IMR-90 (cell line): ENCODE measurements around the gene CDH23.

ENCODE experiments used
- CHD1 ChIP-seq: IDR thresholded peaks from 2 replicates; pipeline ENCODE4 v1.6.1; 2012; ENCODE audit warnings: low read depth, low read length, improper control_type of control experiment
- POLR2A ChIP-seq: IDR thresholded peaks from 2 replicates; pipeline ENCODE4 v1.6.1; 2012; ENCODE audit warnings: mild to moderate bottlenecking, low read depth, low read length
- RCOR1 ChIP-seq: IDR thresholded peaks from 2 replicates; pipeline ENCODE4 v1.6.1; 2012; ENCODE audit warnings: mild to moderate bottlenecking, low read length, improper control_type of control experiment; ENCODE audit not compliant: insufficient replicate concordance
- TF ChIP-seq, protein P1 (sequence below): conservative IDR thresholded peaks from 2 replicates; pipeline ENCODE4 v1.5.1; 2012; ENCODE audit warnings: mild to moderate bottlenecking, low read depth, low read length, improper control_type of control experiment

DNA sequence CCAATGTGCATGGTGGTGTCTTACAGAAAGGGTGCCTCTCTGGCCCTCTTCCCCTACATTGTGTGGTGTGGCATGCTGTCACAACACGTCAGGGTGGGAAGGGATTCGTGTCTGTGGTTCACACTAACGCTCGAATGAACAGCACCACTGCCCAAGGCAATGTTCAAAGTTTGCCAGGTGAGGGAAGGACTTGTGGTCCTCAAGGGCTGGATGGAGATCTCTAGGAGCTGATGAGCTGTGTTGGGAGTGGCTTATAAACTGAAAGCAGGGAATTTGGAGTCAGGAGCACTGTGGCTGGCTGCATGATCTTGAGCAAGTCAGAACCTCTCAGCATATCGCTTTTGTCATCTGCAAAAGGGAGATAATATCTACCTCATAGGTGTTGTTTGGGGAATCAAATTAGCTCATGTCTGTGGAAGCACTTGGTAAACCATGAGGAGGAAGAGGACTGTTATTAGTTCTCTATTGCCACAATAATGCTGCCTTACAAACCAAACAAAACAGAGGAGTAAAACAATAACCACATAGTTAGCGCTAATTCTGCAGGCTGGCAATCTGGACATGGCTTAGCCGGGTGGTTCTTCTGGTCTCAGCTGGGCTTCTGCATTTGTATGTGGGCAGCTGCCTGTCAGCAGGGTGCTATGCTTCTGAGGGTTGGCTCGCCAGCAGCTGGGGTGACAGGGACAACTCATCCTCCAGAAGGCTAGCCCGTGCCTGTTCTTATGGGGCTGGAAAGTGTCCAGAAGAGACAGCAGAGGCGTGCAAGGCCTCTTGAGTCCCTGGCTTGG is 345.8 kb downstream of the CDH23 start:
- TF ChIP-seq CHD1 (no peak), POLR2A (no peak), RCOR1 (no peak)
- TF ChIP-seq, protein P1, sequence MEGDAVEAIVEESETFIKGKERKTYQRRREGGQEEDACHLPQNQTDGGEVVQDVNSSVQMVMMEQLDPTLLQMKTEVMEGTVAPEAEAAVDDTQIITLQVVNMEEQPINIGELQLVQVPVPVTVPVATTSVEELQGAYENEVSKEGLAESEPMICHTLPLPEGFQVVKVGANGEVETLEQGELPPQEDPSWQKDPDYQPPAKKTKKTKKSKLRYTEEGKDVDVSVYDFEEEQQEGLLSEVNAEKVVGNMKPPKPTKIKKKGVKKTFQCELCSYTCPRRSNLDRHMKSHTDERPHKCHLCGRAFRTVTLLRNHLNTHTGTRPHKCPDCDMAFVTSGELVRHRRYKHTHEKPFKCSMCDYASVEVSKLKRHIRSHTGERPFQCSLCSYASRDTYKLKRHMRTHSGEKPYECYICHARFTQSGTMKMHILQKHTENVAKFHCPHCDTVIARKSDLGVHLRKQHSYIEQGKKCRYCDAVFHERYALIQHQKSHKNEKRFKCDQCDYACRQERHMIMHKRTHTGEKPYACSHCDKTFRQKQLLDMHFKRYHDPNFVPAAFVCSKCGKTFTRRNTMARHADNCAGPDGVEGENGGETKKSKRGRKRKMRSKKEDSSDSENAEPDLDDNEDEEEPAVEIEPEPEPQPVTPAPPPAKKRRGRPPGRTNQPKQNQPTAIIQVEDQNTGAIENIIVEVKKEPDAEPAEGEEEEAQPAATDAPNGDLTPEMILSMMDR: no peak
